Left ventricle myocardium inferior (tissue), 1 donor: ENCODE measurements around the gene ASIC5. TPM values are rescaled to one million over a fixed set of nuclear protein-coding genes. Genes with fewer than 3 reads are reported as not detected.

Source experiments
- DNase-seq: peaks from one replicate; pipeline ENCODE4 v3.0.0-alpha.2; 2020
- H3K27ac ChIP-seq: fragments of 200-600 bp; replicated peaks from 2 replicates; pipeline ENCODE4 v1.8.0; 2021
- H3K27me3 ChIP-seq: fragments of 200-600 bp; 2 replicates; pipeline ENCODE4 v1.8.0; 2021; ENCODE audit warnings: low read depth
- H3K36me3 ChIP-seq: fragments of 200-600 bp; 2 replicates; pipeline ENCODE4 v1.8.0; 2021
- H3K4me1 ChIP-seq: fragments of 200-600 bp; 2 replicates; pipeline ENCODE4 v1.8.0; 2021
- H3K4me3 ChIP-seq: fragments of 200-600 bp; 2 replicates; pipeline ENCODE4 v1.8.0; 2021; ENCODE audit warnings: mild to moderate bottlenecking, moderate library complexity
- H3K9me3 ChIP-seq: fragments of 200-600 bp; replicated peaks from 2 replicates; pipeline ENCODE4 v1.8.0; 2021
- CTCF ChIP-seq: fragments of 200-600 bp; IDR thresholded peaks from 2 replicates; pipeline ENCODE4 v1.8.0; 2021; ENCODE audit warnings: antibody characterized with exemption, mild to moderate bottlenecking, borderline replicate concordance
- intact Hi-C: fragments of 100-400 bp; cut with micrococcal nuclease; formaldehyde crosslinking; loops from one replicate; pipeline ENCODE4 v1.11.0; 2022
- total RNA-seq: library from RNA; stranded (reverse); fragmentation: NEBNext Ultra II Directional; extraction: Animal tissue kit (Norgen Biotek cat#: 25700); gene quantifications from one replicate; pipeline ENCODE4 v1.2.1, GENCODE V29; 2021
- donor health status: DM: no; HTN: yes; CAD: no; lungs with severe emphysema.

The ASIC5 gene
- total RNA-seq, 1 donor from 2014 or later = not detected

DNA sequence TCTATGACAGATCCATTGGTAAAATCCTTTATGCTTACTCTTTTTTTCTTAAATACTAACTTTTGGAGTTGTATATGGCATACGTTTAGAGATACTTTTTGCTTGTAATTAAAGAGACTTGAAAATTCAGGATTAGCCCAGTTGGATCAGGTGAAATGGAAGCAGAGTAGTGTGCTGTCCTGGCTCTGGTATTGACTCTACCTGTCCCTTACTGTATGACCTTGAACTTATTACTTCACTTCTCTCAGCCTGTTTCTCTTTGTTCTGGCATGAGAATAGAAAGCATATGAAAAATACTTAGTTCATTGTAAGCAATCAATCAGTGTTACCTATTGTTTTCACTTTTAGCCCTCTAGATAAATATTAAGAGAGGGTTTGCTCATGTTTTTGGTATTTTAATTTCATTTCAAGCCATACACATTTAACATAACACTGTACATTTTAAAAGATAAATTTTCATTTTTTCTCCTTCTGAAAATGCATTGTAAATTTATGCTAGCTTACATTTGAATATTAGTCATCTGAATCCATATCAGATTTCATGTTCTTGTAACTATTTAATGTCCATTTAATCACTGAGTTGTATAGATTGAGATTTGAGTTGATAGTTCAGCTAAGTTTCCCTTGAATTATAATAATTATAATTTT, 71.4 kb downstream of the ASIC5 start:
- no peak for DNase-seq
- Histone ChIP-seq H3K27ac (no peak overlapping the region), H3K4me1 (peaks cover 5% of the 10 kb centered on the region), H3K27me3 (no peaks in the 10 kb centered on the region), H3K36me3 (peaks cover 64% of the 10 kb centered on the region), H3K4me3 (no peak overlapping the region), H3K9me3 (no peaks in the 10 kb centered on the region)
- intact Hi-C loops = no loop called here
- no peak for TF ChIP-seq CTCF

GRCh38 chr4:155789982-155790381, 76.1 kb downstream of the ASIC5 start:
- Histone ChIP-seq H3K4me3 (no peak overlapping the region), H3K27me3 (no peaks in the 10 kb centered on the region), H3K9me3 (no peaks in the 10 kb centered on the region), H3K36me3 (peaks cover 32% of the 10 kb centered on the region), H3K27ac (no peak overlapping the region), H3K4me1 (peaks cover 40% of the 10 kb centered on the region)
- no peak for TF ChIP-seq CTCF
- intact Hi-C loops = loop anchor here (2.0 to 10.0 kb wide), 2 partner anchors 351 to 385 kb away; no protein-coding TSS in a partner anchor
- no peak for DNase-seq

- no peak for TF ChIP-seq CTCF
- no peaks in the 10 kb centered on the region for H3K9me3 ChIP-seq
- H3K4me3 ChIP-seq = peak overlapping the region; percentile 17
- peaks cover 30% of the 10 kb centered on the region for H3K36me3 ChIP-seq
- no peaks in the 10 kb centered on the region for H3K27me3 ChIP-seq
- no peak for DNase-seq
- H3K4me1 ChIP-seq = peaks cover 45% of the 10 kb centered on the region
- intact Hi-C loops = loop anchor here (10.0 kb wide), 1 partner anchor 385 kb away; no protein-coding TSS in a partner anchor
- peak overlapping the region; percentile 25 for H3K27ac ChIP-seq
Observed at GRCh38 chr4:155789391-155789790, 76.7 kb downstream of the ASIC5 start.

GRCh38 chr4:155787113-155787710, 78.9 kb downstream of the ASIC5 start:
- no peak for DNase-seq
- H3K4me3 ChIP-seq = no peak overlapping the region
- peaks cover 19% of the 10 kb centered on the region for H3K36me3 ChIP-seq
- H3K27ac ChIP-seq = peak overlapping the region; percentile 37
- peak; percentile 85 for TF ChIP-seq CTCF
- no peaks in the 10 kb centered on the region for H3K27me3 ChIP-seq
- H3K9me3 ChIP-seq = no peaks in the 10 kb centered on the region
- peaks cover 65% of the 10 kb centered on the region for H3K4me1 ChIP-seq
- intact Hi-C loops = loop anchor here (10.0 kb wide), 1 partner anchor 382 kb away; no protein-coding TSS in a partner anchor

DNA sequence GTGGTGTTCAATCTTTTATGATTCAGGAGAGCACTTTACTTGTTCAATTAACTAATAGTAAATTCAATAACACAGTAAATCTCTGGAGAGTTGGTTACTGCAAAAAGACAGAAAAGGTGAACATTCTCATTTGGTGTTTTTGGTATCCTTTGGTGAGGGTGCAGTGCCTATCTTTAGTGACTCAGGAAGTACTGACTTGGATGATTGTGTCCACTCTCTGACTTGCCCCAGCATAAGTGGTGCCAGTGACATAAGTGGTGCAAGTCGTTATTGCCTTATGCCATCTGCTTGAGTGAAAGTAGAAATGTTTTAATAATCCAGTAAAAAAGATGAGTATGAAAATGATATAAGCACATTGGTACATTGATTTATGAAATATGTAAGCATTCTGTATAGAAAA, 80.2 kb downstream of the ASIC5 start:
- intact Hi-C loops = loop anchor here (10.0 kb wide), 1 partner anchor 381 kb away; no protein-coding TSS in a partner anchor
- no peak overlapping the region for H3K27ac ChIP-seq
- H3K4me3 ChIP-seq = no peak overlapping the region
- TF ChIP-seq CTCF = no peak
- DNase-seq = no peak
- H3K36me3 ChIP-seq = peaks cover 16% of the 10 kb centered on the region
- H3K27me3 ChIP-seq = no peaks in the 10 kb centered on the region
- H3K9me3 ChIP-seq = no peaks in the 10 kb centered on the region
- peaks cover 70% of the 10 kb centered on the region for H3K4me1 ChIP-seq
